OCI-LY3 (cell line): ENCODE measurements around the gene NUP133.

Source experiments
- EZH2phosphoT487 ChIP-seq: fragments of 200-600 bp; shearing (Covaris generic); IDR thresholded peaks from 2 replicates; pipeline ENCODE4 v1.6.1; 2018; ENCODE audit warnings: antibody characterized with exemption, mixed run types, low read depth
- TF ChIP-seq, protein P1 (sequence below): fragments of 200-600, 300-600 bp; sonication (generic); IDR thresholded peaks from 2 replicates; pipeline ENCODE4 v1.5.1; 2014; ENCODE audit warnings: antibody characterized with exemption, low read length, low read depth

DNA sequence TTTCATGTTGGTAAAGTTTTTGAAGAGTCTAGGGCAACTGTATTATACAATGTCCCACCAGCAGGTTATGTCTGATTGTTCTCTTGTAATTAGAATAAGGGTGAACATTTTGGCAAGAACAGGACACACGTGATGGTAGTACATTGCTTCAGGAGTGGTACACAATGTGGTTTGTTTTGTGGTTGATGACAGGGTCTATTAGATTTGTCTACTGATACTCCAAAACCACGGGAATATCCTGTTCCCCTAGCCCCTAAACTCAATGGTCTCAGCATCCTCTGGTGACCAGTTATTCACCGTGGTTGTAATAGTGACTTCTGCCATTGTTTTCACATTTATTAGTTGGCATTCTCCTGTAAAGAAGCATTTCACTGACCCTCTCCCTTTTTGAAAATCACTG, 52.1 kb downstream of the NUP133 start:
- TF ChIP-seq, protein P1, sequence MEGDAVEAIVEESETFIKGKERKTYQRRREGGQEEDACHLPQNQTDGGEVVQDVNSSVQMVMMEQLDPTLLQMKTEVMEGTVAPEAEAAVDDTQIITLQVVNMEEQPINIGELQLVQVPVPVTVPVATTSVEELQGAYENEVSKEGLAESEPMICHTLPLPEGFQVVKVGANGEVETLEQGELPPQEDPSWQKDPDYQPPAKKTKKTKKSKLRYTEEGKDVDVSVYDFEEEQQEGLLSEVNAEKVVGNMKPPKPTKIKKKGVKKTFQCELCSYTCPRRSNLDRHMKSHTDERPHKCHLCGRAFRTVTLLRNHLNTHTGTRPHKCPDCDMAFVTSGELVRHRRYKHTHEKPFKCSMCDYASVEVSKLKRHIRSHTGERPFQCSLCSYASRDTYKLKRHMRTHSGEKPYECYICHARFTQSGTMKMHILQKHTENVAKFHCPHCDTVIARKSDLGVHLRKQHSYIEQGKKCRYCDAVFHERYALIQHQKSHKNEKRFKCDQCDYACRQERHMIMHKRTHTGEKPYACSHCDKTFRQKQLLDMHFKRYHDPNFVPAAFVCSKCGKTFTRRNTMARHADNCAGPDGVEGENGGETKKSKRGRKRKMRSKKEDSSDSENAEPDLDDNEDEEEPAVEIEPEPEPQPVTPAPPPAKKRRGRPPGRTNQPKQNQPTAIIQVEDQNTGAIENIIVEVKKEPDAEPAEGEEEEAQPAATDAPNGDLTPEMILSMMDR, result no peak
- TF ChIP-seq EZH2phosphoT487, result no peak
